RCC 7860 (cell line): Measurements from ENCODE around the gene CFTR.

Experiments
- DNase-seq: peaks from one replicate; pipeline ENCODE4 v3.0.0-alpha.2; 2015; ENCODE audit warnings: low spot score
- FAIRE-seq: peaks from 2 replicates; lab custom pipeline; 2012; peaks lifted over from hg19 to GRCh38; lab: Jason Lieb, UNC

The CFTR gene

DNA sequence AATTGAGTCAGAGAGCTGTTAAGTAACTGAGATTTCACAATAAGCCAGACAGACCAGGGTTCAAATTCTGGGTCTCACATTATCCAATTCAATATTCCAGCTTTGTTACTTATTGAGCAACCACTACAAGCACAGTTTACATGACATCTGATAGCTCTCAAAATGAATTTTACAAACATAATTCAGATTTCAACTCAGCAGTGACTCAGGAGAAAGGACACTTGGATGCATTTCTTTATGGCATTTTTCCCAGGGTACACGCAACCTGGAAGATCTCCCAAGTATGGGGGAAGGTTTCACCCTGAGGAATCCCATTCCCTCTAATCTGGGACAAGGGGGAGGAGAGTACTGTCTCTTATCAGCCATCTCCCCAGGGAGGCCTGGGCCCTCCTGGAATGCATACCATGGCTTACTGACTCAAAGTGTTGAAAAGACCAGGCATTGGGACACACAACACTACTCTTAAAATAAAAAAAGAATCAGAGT lies 102.4 kb downstream of the CFTR start:
- peak; percentile 72 for DNase-seq
- FAIRE-seq: peak; percentile 58

DNA sequence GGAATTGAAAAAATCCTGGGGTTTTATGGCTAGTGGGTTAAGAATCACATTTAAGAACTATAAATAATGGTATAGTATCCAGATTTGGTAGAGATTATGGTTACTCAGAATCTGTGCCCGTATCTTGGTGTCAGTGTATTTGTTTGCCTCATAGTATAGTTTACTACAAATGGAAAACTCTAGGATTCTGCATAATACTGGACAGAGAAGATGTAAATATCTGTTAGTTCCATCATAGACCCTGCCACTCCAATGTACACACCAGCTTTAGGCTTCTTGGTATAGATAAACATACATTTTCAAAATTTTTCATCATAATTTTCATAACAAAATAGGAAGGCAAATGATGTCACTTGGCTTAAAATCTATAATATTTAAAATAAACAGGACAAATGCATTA lies 108.1 kb downstream of the CFTR start:
- FAIRE-seq (no peak), DNase-seq (no peak)

- DNase-seq (peak; percentile 27), FAIRE-seq (no peak)
These were observed 108.5 kb downstream of the CFTR start for GRCh38 chr7:117588352-117588794.

DNA sequence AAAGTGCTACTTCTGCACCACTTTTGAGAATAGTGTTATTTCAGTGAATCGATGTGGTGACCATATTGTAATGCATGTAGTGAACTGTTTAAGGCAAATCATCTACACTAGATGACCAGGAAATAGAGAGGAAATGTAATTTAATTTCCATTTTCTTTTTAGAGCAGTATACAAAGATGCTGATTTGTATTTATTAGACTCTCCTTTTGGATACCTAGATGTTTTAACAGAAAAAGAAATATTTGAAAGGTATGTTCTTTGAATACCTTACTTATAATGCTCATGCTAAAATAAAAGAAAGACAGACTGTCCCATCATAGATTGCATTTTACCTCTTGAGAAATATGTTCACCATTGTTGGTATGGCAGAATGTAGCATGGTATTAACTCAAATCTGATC lies 110.4 kb downstream of the CFTR start:
- DNase-seq (peak; percentile 99), FAIRE-seq (no peak)

- no peak for FAIRE-seq
- DNase-seq: peak; percentile 100
These were observed 112.3 kb downstream of the CFTR start for GRCh38 chr7:117592011-117592635.

DNA sequence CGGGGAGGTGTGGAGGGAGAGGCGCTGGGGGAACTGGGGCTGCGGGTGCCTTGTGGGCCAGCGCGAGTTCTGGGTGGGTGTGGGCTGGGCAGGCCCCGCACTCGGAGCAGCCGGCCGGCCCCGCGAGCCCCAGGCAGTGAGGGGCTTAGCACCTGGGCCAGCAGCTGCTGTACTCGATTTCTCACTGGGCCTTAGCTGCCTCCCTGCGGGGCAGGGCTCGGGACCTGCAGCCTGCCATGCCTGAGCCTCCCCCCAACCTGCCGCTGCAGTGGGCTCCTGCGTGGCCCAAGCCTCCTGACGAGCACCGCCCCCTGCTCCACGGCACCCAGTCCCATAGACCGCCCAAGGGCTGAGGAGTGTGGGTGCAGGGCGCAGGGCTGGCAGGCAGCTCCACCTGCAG lies 116.3 kb downstream of the CFTR start:
- DNase-seq (no peak), FAIRE-seq (no peak)

- DNase-seq (no peak), FAIRE-seq (no peak)
These were observed 117.9 kb downstream of the CFTR start for GRCh38 chr7:117597755-117598154.

DNA sequence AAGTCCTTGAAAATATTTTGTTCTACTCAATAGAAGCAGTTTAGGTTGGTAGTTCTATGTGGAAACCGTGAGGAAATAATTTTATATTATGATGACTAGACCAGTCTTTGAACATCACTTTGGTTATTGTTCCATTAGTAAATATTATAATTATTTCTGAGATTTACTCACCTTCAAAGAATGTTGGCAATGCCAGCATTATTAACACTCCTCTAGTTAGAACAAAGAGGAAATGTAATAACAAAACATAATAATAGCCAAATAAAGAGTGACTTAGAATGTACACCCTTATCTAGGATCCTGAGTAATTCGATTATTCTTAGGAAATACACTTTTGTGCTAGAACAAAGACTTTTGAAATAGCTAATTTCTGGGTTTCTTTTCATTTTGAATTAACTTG lies 121.1 kb downstream of the CFTR start:
- DNase-seq (no peak), FAIRE-seq (no peak)

GRCh38 chr7:117603627-117604026 lies 123.8 kb downstream of the CFTR start:
- FAIRE-seq: no peak
- DNase-seq: no peak

DNA sequence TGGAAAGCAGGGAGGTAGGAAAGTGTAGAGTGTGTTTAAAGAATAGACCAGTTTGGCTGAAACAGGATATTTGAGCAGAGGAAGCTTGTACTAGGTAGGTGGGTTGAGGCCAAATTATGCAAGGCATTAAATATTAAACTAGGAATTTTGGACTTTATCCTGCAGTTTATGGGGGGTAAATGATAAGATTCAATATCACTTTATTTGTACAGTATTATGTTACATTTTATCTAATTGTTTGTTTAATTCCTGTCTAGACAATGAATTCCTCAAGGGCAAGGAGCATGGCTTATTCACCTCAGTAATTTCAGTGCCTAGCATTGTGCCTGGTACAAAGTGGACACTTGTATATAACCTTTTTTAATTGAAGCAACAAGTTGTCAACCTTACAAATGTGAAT lies 125.9 kb downstream of the CFTR start:
- FAIRE-seq: no peak
- no peak for DNase-seq

DNA sequence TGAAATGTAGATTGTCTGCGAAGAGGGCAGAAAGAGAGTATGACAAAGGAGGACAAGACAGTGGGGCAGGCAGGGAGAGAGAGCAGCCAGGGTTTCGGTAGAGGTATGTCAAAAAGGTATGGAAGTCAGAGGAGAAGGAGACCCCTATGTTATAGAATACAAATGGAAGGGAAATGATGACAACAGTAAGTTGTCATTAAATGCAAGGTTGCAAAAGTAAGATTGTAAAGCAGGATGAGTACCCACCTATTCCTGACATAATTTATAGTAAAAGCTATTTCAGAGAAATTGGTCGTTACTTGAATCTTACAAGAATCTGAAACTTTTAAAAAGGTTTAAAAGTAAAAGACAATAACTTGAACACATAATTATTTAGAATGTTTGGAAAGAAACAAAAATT lies 126.3 kb downstream of the CFTR start:
- DNase-seq: no peak
- FAIRE-seq: peak; percentile 21

- no peak for FAIRE-seq
- no peak for DNase-seq
These were observed 130.6 kb downstream of the CFTR start for GRCh38 chr7:117610396-117610795.

DNA sequence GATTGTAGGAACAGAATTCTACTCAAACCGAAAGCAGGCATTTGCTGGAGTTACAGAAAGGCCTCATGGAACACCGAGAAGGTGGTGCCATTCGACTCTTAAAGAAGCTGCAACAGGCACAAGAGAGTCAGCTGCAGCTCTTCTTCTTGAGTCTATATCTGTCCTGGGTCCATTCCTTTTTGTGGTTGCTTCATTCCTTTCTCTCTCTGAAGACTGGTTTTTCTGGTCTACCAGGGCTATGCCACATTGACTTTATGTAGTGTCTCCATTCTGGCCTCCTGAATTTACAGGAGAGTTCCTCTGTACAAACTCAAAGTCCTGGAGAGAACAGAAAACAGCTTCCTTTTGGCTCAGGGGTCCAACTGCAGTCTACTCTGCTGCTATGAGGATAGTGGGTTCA lies 132.8 kb downstream of the CFTR start:
- DNase-seq: no peak

GRCh38 chr7:117616694-117617093 lies 136.9 kb downstream of the CFTR start:
- no peak for FAIRE-seq
- no peak for DNase-seq

More for the DNA sequence above, 132.8 kb downstream of the CFTR start:
- no peak for FAIRE-seq

GRCh38 chr7:117619681-117620080 lies 139.9 kb downstream of the CFTR start:
- DNase-seq (no peak), FAIRE-seq (no peak)

GRCh38 chr7:117621075-117621618 lies 141.3 kb downstream of the CFTR start:
- FAIRE-seq (no peak), DNase-seq (no peak)

GRCh38 chr7:117623606-117624005 lies 143.8 kb downstream of the CFTR start:
- DNase-seq (no peak), FAIRE-seq (no peak)

GRCh38 chr7:117630501-117630900 lies 150.7 kb downstream of the CFTR start:
- DNase-seq (no peak), FAIRE-seq (no peak)

- DNase-seq (no peak), FAIRE-seq (no peak)
These were observed 151.2 kb downstream of the CFTR start for GRCh38 chr7:117630907-117631564.

DNA sequence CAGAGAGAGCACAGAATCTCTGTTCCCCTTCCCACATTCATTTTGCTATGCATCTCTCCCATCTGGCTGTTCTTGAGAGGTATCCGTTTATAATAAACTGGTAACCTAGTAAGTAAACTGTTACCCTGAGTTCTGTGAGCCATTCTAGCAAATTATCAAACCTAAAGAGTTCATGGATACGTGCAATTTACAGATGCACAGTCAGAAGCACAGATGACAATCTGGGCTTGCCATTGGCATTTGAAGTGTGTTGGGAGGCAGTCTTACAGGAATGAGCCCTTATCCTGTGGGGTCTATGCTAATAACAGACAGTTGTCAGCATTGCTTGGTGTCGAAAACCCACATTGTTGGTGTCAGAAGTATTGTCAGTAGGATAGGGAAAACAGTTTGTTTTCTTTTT lies 151.8 kb downstream of the CFTR start:
- FAIRE-seq: no peak

DNA sequence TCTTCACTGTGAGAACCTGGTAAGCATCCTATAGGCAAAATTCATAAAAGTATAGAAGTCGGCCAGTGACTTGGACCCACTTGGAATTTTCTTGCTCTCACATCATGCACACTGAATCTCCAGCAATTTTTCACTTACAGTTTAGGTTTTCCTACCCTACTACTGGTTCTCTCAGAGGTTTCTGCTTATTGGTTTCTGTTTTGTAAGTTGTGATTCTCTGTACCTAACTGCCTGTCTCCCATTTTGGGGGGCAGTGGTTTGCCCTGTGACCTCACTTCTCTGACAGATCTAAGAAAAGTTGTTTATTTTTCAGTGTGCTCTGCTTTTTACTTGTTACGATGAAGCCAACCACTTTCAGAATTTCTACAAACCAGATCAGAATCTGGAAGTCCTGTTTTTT lies 158.1 kb downstream of the CFTR start:
- DNase-seq (no peak), FAIRE-seq (no peak)

More for the DNA sequence above, 151.8 kb downstream of the CFTR start:
- no peak for DNase-seq

DNA sequence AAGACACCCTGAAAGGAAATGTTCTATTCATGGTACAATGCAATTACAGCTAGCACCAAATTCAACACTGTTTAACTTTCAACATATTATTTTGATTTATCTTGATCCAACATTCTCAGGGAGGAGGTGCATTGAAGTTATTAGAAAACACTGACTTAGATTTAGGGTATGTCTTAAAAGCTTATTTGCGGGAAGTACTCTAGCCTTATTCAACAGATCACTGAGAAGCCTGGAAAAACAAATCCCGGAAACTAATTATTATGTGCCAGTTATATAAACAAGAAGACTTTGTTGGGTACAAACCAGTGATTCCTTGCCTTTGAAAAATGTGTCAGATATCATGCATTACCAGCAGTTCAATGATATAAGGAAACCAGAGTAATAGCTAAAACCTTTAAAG lies 160.1 kb downstream of the CFTR start:
- FAIRE-seq (no peak), DNase-seq (no peak)
